ENCODE results near the gene HENMT1.

- TF ChIP-seq CTCF (IDR thresholded peaks at IDR 0.05) = no peak
- no peak for TF ChIP-seq POLR2A (IDR thresholded peaks at IDR 0.05)
Measured at GRCh38 chr1:108653431-108654105, 7.3 kb downstream of the HENMT1 start.
